ENCODE measurements around the gene RBMS2. TPM values are rescaled to one million over a fixed set of nuclear protein-coding genes. Genes with fewer than 3 reads are reported as not detected.

The RBMS2 gene
- total and polyA plus RNA-seq, 9 of the 15 experiments (the other 6 are each of a cell fraction or from before 2014, with no cell fraction given), result 0.08 to 10.5 (median 0.31) TPM

GRCh38 chr12:56537546-56537945 lies 15.9 kb downstream of the RBMS2 start (continued):
- TF ChIP-seq E2F8 (IDR thresholded peaks at IDR 0.05; ENCODE audit: low read depth, partially characterized antibody), result no peak
- no peak for TF ChIP-seq NR1H2 (CRISPR knock-in tag; IDR thresholded peaks at IDR 0.05)
- no peak for TF ChIP-seq MAFG (tag; conservative IDR thresholded peaks at IDR 0.05)

GRCh38 chr12:56541631-56542030 lies 20.0 kb downstream of the RBMS2 start:
- Histone ChIP-seq H3K4me1 (replicated peaks in 1 of 2; ENCODE audit: control insufficient read depth in 2 of 2, insufficient read depth in 2 of 2, low read length in 2 of 2) (no peaks in the 10 kb centered on the region), H4K20me1 (replicated peaks; ENCODE audit: control insufficient read depth, insufficient read depth, low read length) (no peaks in the 10 kb centered on the region), H3K27ac (ENCODE audit: extremely low read depth, low read depth, low read length) (no peak overlapping the region), H3K4me2 (ENCODE audit: insufficient read depth, low read length) (no peak overlapping the region), H3K27me3 (ENCODE audit: control insufficient read depth in 2 of 2, insufficient read depth in 2 of 2, low read length in 2 of 2) (peaks cover 3 to 11% of the 10 kb centered on the region in 2 experiments; a peak in 4 of 5 replicates), H3K36me3 (ENCODE audit: control insufficient read depth, insufficient read depth, low read length) (no peaks in the 10 kb centered on the region), H3K9ac (ENCODE audit: insufficient read depth in 1 of 2, low read depth in 2 of 2, low read length in 2 of 2) (no peak overlapping the region), H3K79me2 (ENCODE audit: control insufficient read depth, insufficient read depth, low read length) (no peaks in the 10 kb centered on the region), H3K9me3 (replicated peaks; ENCODE audit: control insufficient read depth, insufficient read depth, low read depth, low read length) (no peaks in the 10 kb centered on the region), H3K9me1 (ENCODE audit: control insufficient read depth, insufficient read depth, low read length) (no peaks in the 10 kb centered on the region), H2AFZ (ENCODE audit: low read depth, low read length) (no peak overlapping the region), H3K4me3 (no peak overlapping the region)
- no peak for ATAC-seq
- no TSS peak for BruUV-seq (replicated peaks)
- in situ Hi-C loops (cut with MboI), result no loop called here
- ChIA-PET CTCF (ENCODE audit: low intra/inter-chr PET ratio) (no interaction called here), POLR2A (interaction anchor here (0.7 to 0.9 kb wide), 2 partner anchors 19 to 23 kb away, joined by 3 to 4 read pairs; no protein-coding TSS in a partner anchor)
- intact Hi-C loops (cut with micrococcal nuclease), result no loop called here
- no peak for DNase-seq (ENCODE audit: extremely low read depth in 1 of 4, low spot score in 3 of 4)
- no peak for FAIRE-seq
- WGBS (ENCODE audit: insufficient coverage, low coverage, missing lambda C conversion rate), result 0% methylated on average over 2 of the region's 2 CpGs
- TF ChIP-seq FOXK1 (CRISPR knock-in tag; IDR thresholded peaks at IDR 0.05; ENCODE audit: borderline replicate concordance) (no peak), MAFK (IDR thresholded peaks at IDR 0.05; ENCODE audit: low read length) (no peak), WHSC1 (IDR thresholded peaks at IDR 0.05; ENCODE audit: low read length) (no peak), GTF2F1 (IDR thresholded peaks at IDR 0.05; ENCODE audit: low read depth, low read length) (no peak), CEBPB (tag; IDR thresholded peaks at IDR 0.05) (no peak), GTF2E2 (tag; IDR thresholded peaks at IDR 0.05) (no peak), PBX2 (CRISPR knock-in tag; IDR thresholded peaks at IDR 0.05; ENCODE audit: low read depth) (no peak), PBX2 (tag; conservative IDR thresholded peaks at IDR 0.05; ENCODE audit: low read depth) (no peak), ZNF232 (CRISPR knock-in tag; IDR thresholded peaks at IDR 0.05) (no peak)

All from K562 (cell line).